GM18907 (cell line): ENCODE results near the gene MRPL48.
A peak's percentile ranks its signal among the peaks of the same experiment; 100 is the strongest.
"Not testable (repeated sequence)": the region's sequence is repeated elsewhere in the genome, so short reads cannot be mapped to it uniquely, and the experiment has no call there.

ENCODE experiments used
- ATAC-seq: cut with Tn5 transposase; IDR thresholded peaks from one replicate; pipeline ENCODE4 v1.9.1; 2021; ENCODE audit warnings: mild to moderate bottlenecking, moderate library complexity; ENCODE audit not compliant: unreplicated experiment

The MRPL48 gene

GRCh38 chr11:73787643-73788558 is at the start of gene MRPL48:
MRPL48 (plus strand) TSS chr11:73787874; CDS start chr11:73787972, 98 bp downstream.
- peak; percentile 86 for ATAC-seq

- ATAC-seq: no peak
These were observed 44.6 kb upstream of the MRPL48 start for GRCh38 chr11:73743045-73743444.

GRCh38 chr11:73746701-73747100 is 41.0 kb upstream of the MRPL48 start:
- ATAC-seq: no peak

- ATAC-seq: no peak
These were observed 39.9 kb upstream of the MRPL48 start for GRCh38 chr11:73747762-73748161.

- no peak for ATAC-seq
These were observed 39.4 kb upstream of the MRPL48 start for GRCh38 chr11:73748300-73748699.

- no peak for ATAC-seq
These were observed 38.6 kb upstream of the MRPL48 start for GRCh38 chr11:73749118-73749517.

GRCh38 chr11:73750228-73750627 is 37.4 kb upstream of the MRPL48 start:
- no peak for ATAC-seq

- ATAC-seq: not testable (repeated sequence)
These were observed 36.8 kb upstream of the MRPL48 start for GRCh38 chr11:73750862-73751261.

- ATAC-seq: no peak
These were observed 35.3 kb upstream of the MRPL48 start for GRCh38 chr11:73752216-73752867.

GRCh38 chr11:73752903-73753302 is 34.8 kb upstream of the MRPL48 start:
- ATAC-seq: no peak

- no peak for ATAC-seq
These were observed 33.7 kb upstream of the MRPL48 start for GRCh38 chr11:73753938-73754337.

- ATAC-seq: no peak
These were observed 32.0 kb upstream of the MRPL48 start for GRCh38 chr11:73755670-73756069.

GRCh38 chr11:73757598-73757997 is 30.1 kb upstream of the MRPL48 start:
- no peak for ATAC-seq

GRCh38 chr11:73758451-73758850 is 29.2 kb upstream of the MRPL48 start:
- ATAC-seq: no peak

GRCh38 chr11:73759610-73760134 is 28.0 kb upstream of the MRPL48 start:
- no peak for ATAC-seq

- ATAC-seq: peak; percentile 16
These were observed 27.5 kb upstream of the MRPL48 start for GRCh38 chr11:73760135-73760678.

GRCh38 chr11:73760679-73761402 is 26.8 kb upstream of the MRPL48 start, which contains the start of gene RAB6A:
RAB6A (minus strand) TSS chr11:73761074; CDS start chr11:73760635, 439 bp downstream.
- ATAC-seq: peak; percentile 93

GRCh38 chr11:73761403-73761945 is 26.2 kb upstream of the MRPL48 start:
- ATAC-seq: peak; percentile 5

GRCh38 chr11:73762732-73763131 is 24.9 kb upstream of the MRPL48 start:
- no peak for ATAC-seq

- no peak for ATAC-seq
These were observed 20.9 kb upstream of the MRPL48 start for GRCh38 chr11:73766763-73767162.
